HG02763 (cell line): ENCODE data around the gene USE1.
"Not testable (repeated sequence)": the region's sequence is repeated elsewhere in the genome, so short reads cannot be mapped to it uniquely, and the experiment has no call there.

Source experiments
- ATAC-seq: cut with Tn5 transposase; IDR thresholded peaks from one replicate; pipeline ENCODE4 v1.9.1; 2021; ENCODE audit warnings: mild to moderate bottlenecking, moderate library complexity; ENCODE audit not compliant: unreplicated experiment

The USE1 gene

GRCh38 chr19:17215127-17215971 is at the start of gene USE1:
Gene USE1, plus strand, starts transcription at chr19:17215357. Its CDS starts 49 bp downstream, at chr19:17215406.
- peak; percentile 78 for ATAC-seq

- ATAC-seq: no peak
These were observed 49.4 kb upstream of the USE1 start for GRCh38 chr19:17165715-17166114.

GRCh38 chr19:17170538-17171297 is 44.4 kb upstream of the USE1 start:
- no peak for ATAC-seq

GRCh38 chr19:17171874-17172273 is 43.3 kb upstream of the USE1 start:
- no peak for ATAC-seq

- ATAC-seq: no peak
These were observed 42.4 kb upstream of the USE1 start for GRCh38 chr19:17172624-17173345.

GRCh38 chr19:17178291-17178690 is 36.9 kb upstream of the USE1 start:
- ATAC-seq: no peak

GRCh38 chr19:17180997-17181702 is 34.0 kb upstream of the USE1 start:
- no peak for ATAC-seq

GRCh38 chr19:17183271-17183761 is 31.8 kb upstream of the USE1 start:
- no peak for ATAC-seq

- ATAC-seq: no peak
These were observed 31.3 kb upstream of the USE1 start for GRCh38 chr19:17183858-17184321.

GRCh38 chr19:17184371-17184841 is 30.8 kb upstream of the USE1 start:
- no peak for ATAC-seq

- no peak for ATAC-seq
These were observed 29.6 kb upstream of the USE1 start for GRCh38 chr19:17185590-17185989.

GRCh38 chr19:17191736-17192135 is 23.4 kb upstream of the USE1 start:
- not testable (repeated sequence) for ATAC-seq

- ATAC-seq: no peak
These were observed 22.4 kb upstream of the USE1 start for GRCh38 chr19:17192751-17193150.

- no peak for ATAC-seq
These were observed 20.5 kb upstream of the USE1 start for GRCh38 chr19:17194608-17195007.

GRCh38 chr19:17195106-17195505 is 20.1 kb upstream of the USE1 start:
- no peak for ATAC-seq

GRCh38 chr19:17196610-17197009 is 18.5 kb upstream of the USE1 start:
- ATAC-seq: no peak

- no peak for ATAC-seq
These were observed 17.5 kb upstream of the USE1 start for GRCh38 chr19:17197666-17198065.

GRCh38 chr19:17200408-17201079 is 14.6 kb upstream of the USE1 start:
- no peak for ATAC-seq

- no peak for ATAC-seq
These were observed 12.9 kb upstream of the USE1 start for GRCh38 chr19:17202249-17202648.

- ATAC-seq: no peak
These were observed 12.4 kb upstream of the USE1 start for GRCh38 chr19:17202713-17203112.
